GM21381 (cell line): ENCODE measurements around the gene TCP11X1.
"Not testable (repeated sequence)": the region's sequence is repeated elsewhere in the genome, so short reads cannot be mapped to it uniquely, and the experiment has no call there.

Experiments used
- ATAC-seq: cut with Tn5 transposase; IDR thresholded peaks from one replicate; pipeline ENCODE4 v1.9.1; 2021; ENCODE audit warnings: mild to moderate bottlenecking, moderate library complexity; ENCODE audit not compliant: unreplicated experiment

The TCP11X1 gene

DNA sequence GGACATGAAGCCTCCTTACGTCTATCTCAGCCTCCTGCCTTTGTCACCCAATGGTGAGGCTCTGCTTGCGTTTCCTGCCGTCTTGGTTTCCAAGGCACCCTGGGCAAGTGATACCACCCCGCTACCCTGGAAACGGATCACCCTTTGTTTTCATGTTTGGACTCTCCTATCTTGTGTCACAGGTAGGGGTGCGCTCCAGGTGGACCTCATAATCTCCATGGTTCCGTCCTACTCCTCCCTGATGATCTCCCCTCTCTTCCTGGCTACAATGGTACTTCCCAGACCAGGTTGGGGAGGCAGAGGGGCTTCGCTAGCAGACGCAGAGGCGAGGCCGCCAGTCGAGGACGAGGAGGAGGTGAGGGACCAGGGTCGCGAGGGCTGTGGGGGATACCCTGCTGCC is at the start of gene TCP11X1:
Gene TCP11X1 (plus strand): TSS at position 316 of the 400 bp plus-strand sequence.
- ATAC-seq, result not testable (repeated sequence)

DNA sequence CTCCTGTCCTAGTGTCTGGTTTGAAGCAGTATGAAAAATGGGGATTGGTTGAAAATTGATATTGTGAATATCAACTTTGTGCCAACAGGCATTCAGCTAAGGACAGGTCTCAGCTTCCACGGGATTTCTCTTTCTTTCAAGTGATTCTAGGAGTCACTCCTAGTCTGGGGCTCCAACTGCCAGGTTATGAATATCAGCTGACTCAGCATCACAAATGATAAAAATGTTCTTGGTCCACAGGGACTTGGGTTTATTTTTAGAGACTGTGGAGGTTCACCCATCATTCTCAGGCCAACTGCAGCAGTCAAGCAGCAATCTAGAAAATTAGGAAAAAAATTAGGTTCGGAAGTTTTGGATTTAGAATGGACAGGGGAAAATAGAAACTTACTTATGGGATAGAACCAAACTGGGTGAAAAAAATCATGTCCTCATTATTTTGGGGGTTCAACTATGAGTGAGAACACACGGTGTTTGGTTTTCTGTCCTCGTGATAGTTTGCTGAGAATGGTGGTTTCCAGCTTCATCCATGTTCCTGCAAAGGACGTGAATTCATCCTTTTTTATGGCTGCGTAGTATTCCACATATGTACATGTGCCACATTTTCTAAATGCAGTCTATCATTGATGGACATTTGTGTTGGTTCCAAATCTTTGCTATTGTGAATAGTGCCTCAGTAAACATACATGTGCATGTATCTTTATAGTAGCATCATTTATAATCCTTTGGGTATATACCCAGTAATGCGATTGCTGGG is 29.0 kb upstream of the TCP11X1 start:
- no peak for ATAC-seq

DNA sequence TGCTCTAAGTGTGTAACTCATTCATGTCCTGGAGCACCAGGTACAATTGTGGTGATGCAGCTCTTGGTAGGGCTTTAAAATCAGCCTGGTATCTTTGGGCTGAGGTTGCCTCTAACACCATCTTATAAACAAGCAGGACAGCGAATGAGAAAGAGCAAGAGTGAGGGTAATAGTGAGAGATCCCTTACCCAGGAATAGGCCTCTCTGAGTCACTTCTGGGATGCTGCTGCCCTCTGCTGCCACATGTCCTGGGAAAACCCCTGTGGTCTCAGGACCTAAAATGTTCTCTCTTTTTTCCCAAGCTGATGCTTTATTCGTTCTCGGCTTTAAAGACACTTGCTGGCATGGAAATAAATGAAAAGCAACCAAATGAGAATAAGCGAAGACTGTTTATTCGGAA is 7.2 kb upstream of the TCP11X1 start:
- ATAC-seq, result not testable (repeated sequence)

DNA sequence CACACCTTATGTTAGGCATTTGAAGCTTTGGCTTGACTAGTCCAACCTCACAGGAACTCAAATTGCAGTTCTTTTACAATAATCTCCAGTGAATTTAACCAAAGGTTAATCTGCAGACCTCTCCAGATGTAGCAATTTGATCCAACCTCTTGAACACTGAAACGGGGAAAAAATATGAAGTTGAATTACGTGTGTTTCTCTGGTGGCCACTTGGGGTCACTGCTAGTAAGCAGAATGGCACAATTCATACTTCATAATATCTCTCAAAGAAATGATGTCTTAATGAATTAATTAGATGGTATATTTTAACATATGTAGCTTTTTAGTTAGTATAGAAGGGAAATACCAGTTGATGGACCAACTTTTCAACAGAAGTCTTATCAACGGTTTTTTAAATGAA is 1.4 kb downstream of the TCP11X1 start:
- ATAC-seq, result not testable (repeated sequence)

DNA sequence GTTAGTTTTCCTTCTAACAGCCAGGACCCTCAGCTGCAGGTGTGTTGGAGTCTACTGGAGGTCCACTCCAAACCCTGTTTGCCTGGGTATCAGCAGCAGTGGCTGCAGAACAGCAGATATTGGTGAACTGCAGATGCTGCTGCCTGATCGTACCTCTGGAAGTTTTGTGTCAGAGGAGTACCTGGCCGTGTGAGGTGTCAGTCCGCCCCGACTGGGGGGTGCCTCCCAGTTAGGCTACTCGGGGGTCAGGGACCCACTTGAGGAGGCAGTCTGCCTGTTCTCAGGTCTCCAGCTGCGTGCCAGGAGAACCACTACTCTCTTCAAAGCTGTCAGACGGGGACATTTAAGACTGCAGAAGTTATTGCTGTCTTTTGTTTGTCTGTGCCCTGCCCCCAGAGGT is 20.6 kb downstream of the TCP11X1 start:
- ATAC-seq, result not testable (repeated sequence)

DNA sequence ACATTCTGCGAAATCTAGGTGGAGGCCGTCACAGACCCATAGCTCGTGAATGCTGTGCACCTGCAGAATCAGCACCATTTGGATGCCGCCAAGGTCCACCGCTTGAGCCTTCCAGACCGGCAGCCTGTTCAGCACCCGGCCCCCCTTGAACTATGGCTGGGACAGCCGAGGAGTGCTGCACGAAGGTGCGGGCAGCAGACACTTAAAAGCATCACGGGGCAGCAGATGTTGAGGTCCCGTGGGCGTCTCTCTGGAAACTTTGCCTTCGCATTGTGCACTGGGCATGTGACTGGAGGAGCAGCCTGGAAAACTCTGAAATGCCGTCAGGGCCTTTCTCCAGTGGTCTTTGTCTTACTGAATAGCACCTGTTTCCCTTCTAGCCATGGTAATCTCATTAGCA is 25.2 kb downstream of the TCP11X1 start:
- not testable (repeated sequence) for ATAC-seq

DNA sequence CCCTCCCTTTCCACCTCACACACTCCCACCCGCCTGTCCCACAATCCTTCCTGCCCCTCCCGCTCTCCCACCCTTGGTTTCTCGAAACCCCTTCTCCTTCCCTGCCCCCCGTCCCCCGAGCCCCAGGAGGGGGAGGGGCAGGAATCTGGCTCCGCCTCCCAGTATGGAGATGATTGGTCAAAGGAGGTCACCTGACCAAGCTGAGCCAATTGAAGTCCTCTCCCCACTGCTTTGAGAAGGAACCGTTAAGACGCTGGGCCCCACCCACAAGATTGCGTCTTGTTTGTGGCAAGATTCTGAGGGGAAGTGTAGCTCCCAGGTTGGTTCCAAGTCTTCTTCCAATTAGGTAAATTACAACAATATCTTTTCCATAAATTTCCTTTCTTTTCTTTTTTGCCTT is 31.8 kb downstream of the TCP11X1 start, which contains the start of gene NXF2:
Gene NXF2 (plus strand): TSS at position 275 of the 400 bp plus-strand sequence. CDS start 59,912 bp downstream, outside the sequence.
- ATAC-seq, result not testable (repeated sequence)

DNA sequence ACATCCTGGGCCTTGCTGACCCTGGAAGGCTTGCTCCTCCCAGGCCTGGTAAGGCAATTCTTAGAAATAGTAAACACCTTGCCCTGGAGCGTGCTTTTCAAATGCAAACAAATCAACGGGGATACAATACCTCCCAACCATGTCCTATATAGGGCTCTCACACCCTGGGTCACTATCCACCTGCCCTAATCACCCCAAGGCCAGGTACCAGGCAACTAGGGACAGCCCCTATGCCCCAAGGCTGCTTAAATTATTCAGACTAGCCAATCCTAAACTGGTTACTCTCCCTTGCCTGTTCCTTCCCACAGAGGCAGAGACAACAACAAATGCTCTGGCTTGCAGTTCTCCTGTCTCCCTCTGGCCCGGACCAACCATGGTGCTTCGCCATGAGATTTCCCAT is 57.1 kb downstream of the TCP11X1 start:
- not testable (repeated sequence) for ATAC-seq
